NCI-H146 treated with DMSO at 0.1 percent for 48 hours (cell line): ENCODE measurements around the gene ABCA1.

Experiments
- DNase-seq: peaks from one replicate; lab custom pipeline; 2025; ENCODE audit not compliant: unreplicated experiment; lab: John Stamatoyannopoulos, UW

The ABCA1 gene

GRCh38 chr9:104805441-104805840 lies 122.5 kb downstream of the ABCA1 start:
- no peak for DNase-seq

- no peak for DNase-seq
Observed at GRCh38 chr9:104802906-104803305, 125.0 kb downstream of the ABCA1 start.

DNA sequence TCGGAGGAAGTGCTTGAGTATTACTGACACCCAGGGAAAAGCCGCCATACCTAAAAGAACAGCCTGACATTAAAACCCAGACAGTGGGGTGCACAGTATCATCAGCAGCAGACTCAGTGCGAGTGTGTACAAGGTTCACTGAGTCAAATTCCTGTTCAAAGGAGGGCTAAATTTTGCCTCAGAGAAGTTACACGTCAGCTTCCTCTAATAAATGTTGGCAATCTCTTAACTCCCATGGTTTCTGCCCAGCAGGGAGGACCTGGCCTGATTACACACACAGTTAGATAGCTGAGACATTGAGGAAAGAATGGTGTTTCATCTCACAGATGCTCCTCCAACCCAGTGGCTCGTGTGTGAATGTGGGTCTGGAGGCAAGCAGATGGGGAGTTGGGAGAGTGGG lies 125.8 kb downstream of the ABCA1 start:
- no peak for DNase-seq

DNA sequence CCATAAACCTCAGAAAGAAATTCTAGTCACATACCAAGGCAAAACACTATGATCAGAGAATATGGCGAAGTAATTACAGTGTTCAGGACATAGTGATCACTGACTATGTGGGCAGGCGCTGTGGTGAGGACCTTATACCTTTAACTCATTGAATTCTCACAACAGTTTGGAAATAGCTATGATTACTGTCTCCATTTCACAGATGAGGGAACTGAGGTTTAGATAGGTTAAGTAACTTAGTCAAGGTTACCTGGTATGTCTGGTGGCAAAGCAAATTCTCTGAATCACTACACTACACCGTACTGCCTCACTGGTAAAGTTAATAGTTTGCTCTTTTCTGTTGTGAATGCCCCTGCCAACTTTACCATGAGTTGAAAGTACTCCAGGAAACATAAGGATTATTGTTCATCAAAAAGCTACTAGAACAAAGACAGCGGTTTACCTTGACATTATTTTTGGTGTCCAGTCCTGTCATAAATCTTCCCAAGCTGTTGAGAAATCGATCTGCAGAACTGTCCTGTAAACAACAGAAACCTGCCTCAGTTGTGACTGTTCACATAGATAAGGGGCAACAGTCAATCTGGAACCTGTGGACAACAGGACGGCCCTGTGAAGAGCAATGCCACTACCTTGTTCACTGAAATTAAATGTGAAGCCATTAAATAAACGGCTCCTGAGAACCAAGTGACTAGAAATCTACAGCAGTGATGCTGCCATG lies 127.7 kb downstream of the ABCA1 start:
- DNase-seq, result no peak

- DNase-seq, result no peak
Observed at GRCh38 chr9:104798209-104798995, 129.6 kb downstream of the ABCA1 start.

- no peak for DNase-seq
Observed at GRCh38 chr9:104795857-104796256, 132.1 kb downstream of the ABCA1 start.

GRCh38 chr9:104795082-104795481 lies 132.9 kb downstream of the ABCA1 start:
- no peak for DNase-seq

- DNase-seq, result no peak
Observed at GRCh38 chr9:104794070-104794469, 133.9 kb downstream of the ABCA1 start.

GRCh38 chr9:104788251-104788650 lies 139.7 kb downstream of the ABCA1 start:
- no peak for DNase-seq

DNA sequence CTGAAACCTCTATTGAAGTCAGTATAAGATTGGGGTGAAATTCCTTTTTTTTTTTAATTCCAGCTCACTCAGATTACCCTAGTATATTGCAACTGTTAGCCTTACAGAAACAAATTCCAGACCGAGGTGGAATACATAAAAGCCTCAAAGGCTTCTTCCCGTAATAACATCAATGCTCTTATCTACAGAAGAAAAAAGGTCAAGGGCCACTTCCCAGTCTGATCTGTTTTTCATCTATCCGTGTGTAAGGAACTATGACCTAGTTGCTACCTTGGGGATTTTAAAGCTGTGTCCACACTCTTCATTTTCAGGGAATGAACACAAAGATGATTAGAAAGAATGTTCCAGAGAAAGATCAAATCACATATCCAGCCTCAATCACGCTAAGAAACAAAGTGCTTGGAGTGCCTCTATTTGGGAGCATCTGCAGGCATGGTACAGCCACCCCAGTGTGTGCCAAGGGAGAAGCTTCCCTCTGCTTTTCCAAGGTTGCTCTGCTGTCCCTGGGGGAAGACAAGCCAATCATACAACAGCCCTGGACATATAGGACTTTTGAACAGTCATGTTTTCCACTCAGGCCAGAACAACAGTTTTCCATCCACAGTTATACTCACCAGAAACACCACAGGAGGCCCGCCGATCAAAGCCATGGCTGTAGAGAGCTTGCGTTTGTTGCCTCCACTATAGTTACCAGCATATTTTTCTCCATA lies 140.5 kb downstream of the ABCA1 start:
- no peak for DNase-seq

DNA sequence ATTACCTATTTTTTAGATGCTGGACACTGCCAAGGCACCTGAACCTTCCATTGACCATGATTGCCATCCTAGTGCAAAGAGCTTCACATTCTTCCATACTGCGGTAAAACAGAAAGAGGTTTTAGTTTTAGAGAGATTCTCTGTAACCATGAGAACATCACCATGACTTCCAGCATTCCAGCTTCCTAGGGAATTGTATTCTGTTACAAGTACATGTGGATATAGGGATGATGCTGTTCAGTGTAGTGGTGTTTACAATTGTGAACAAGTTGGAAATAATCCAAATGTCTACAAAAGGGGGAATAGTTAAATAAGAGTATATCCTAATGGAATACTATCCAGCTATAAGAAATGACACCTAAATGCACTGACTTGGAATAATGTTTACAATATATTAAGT lies 141.7 kb downstream of the ABCA1 start:
- DNase-seq, result no peak

GRCh38 chr9:104784098-104784497 lies 143.9 kb downstream of the ABCA1 start:
- no peak for DNase-seq

- no peak for DNase-seq
Observed at GRCh38 chr9:104783588-104783987, 144.4 kb downstream of the ABCA1 start.

DNA sequence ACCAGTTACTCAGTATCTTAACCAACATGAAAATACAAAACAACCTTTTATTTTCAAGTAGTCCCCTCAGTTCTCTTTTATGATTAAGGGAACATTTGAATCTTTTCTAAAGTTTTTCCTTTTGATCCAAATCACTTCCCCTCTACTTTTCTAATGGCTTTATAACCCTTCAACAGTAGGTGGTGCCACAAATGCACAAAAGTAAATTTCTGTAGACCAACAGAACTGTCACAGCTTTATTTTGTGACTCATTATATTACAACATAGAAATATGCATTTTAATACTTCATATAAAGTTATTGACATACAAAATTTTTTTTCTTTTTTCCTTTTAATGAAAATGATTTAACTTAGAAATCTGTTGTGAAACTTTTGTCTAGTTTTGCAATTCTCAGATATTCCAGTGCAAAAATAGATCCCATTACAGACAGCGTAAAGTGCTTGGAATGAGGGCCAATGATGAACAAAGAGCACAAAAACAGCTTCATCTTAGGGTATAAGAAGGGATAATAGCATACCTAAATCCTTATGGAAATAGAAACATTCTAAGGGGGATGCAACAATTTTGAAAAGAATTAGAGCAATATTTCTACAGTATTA lies 147.1 kb downstream of the ABCA1 start:
- DNase-seq, result no peak

- DNase-seq, result no peak
Observed at GRCh38 chr9:104779946-104780535, 147.9 kb downstream of the ABCA1 start.

DNA sequence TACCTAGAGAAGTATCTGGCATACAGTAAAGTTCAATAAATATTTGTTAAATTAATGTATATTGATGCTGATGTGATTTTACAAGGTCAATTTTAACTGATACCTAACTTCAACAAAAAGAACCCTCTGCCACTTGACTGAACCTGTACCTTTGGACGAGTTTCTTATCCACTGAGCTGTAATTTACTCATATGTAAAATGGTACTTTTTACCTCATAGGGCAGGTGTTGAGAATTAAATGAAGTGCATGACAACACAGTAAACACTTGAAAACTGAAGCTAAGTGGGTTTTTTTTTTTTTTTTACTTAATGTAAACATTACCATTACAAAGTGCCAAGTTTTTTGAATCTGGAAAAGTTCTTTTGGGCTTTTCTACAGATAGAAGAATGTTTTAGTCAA lies 148.6 kb downstream of the ABCA1 start:
- DNase-seq, result no peak

- no peak for DNase-seq
Observed at GRCh38 chr9:104778802-104779201, 149.2 kb downstream of the ABCA1 start.

GRCh38 chr9:104776797-104777196 lies 151.2 kb downstream of the ABCA1 start:
- DNase-seq, result no peak

- DNase-seq, result no peak
Observed at GRCh38 chr9:104775976-104776375, 152.0 kb downstream of the ABCA1 start.

DNA sequence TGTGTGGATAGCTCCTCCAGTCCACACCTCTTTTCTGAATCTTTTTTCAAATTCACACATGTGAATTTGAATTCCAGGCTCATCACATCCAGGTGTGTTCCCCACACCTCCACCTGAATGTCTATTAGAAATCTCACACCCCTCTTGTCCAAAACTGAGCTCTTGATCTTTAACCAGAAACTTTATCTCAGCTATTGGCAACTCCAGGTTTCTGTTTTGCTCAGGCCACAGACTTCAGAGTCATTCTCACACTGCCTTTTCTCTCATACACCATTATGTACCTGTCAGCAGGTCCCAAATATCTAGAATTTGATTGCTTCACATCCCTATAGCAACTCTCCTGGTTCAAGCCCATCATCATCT lies 152.4 kb downstream of the ABCA1 start:
- no peak for DNase-seq
